HCT116 (cell line): ENCODE measurements around the gene DLG2. TPM values are rescaled to one million over a fixed set of nuclear protein-coding genes. Genes with fewer than 3 reads are reported as not detected.

Experiments
- ATAC-seq: fragments of 200-7000 bp; cut with Tn5 transposase; 2 replicates; pipeline ENCODE4 v1.9.1; 2020; ENCODE audit warnings: mild to moderate bottlenecking, moderate library complexity
- BruUV-seq: library from RNA; stranded (reverse); fragments of 400-500 nt; replicated peaks from 2 replicates; lab custom pipeline; 2021; lab: Mats Ljungman, UMichigan
- CTCF ChIA-PET: fragments of 300-600 bp; sonication (Branson Sonifier 250); formaldehyde crosslinking; loops from one replicate; lab custom pipeline; 2021; ENCODE audit warnings: antibody characterized with exemption; lab: Charles Lee
- POLR2A ChIA-PET: fragments of 300-600, 350-600 bp; sonication (Branson Sonifier 250); formaldehyde crosslinking; loops from one replicate; lab custom pipeline; 2021; ENCODE audit warnings: antibody characterized with exemption; lab: Charles Lee
- RAD21 ChIA-PET, 2 experiments: fragments of 300-600 bp; sonication (Branson Sonifier 250); formaldehyde crosslinking; loops; one replicate each; lab custom pipeline; 2023; ENCODE audit warnings: low total read pairs in 2 of 2; ENCODE audit not compliant: uncharacterized antibody in 2 of 2, unreplicated experiment in 2 of 2, low non-redundant PET in 1 of 2; lab: Charles Lee
- DNase-seq: peaks from one replicate; pipeline ENCODE4 v3.0.0-alpha.2; 2010; ENCODE audit warnings: low read depth, low spot score
- H2AFZ ChIP-seq: fragments of 200-600 bp; shearing (Covaris generic), sonication (generic); 2 replicates; pipeline ENCODE4 v1.6.1; 2017; ENCODE audit warnings: low read depth, mixed run types, mixed read lengths, antibody characterized with exemption, low read length; ENCODE audit not compliant: poor library complexity, severe bottlenecking
- H3K27ac ChIP-seq: 2 replicates; pipeline ENCODE4 v1.5.1; 2012; ENCODE audit warnings: low read depth, low read length
- H3K27me3 ChIP-seq: fragments of 200-600 bp; sonication (generic); 2 replicates; pipeline ENCODE4 v1.6.1; 2016; ENCODE audit warnings: mixed run types, low read length, mixed read lengths; ENCODE audit not compliant: insufficient read depth
- H3K36me3 ChIP-seq, 2 experiments: fragments of 200-500 bp in 1 of 2; fragments of 200-600 bp in 1 of 2; sonication (Bioruptor generic) in 1 of 2; sonication (generic) in 1 of 2; 2 replicates each; pipeline versions ENCODE4 v1.5.1 to v1.6.1; 2014 to 2016; ENCODE audit warnings: low read length in 2 of 2, inconsistent platforms in 1 of 2, mixed read lengths in 1 of 2, mixed run types in 1 of 2; ENCODE audit not compliant: insufficient read depth in 2 of 2, control insufficient read depth in 1 of 2
- H3K4me1 ChIP-seq, 2 experiments: fragments of 200-600 bp in 1 of 2; sonication (generic) in 1 of 2; 2 replicates each; pipeline versions ENCODE4 v1.5.1 to v1.6.1; 2012 to 2017; ENCODE audit warnings: low read length in 2 of 2, inconsistent platforms in 1 of 2, mild to moderate bottlenecking in 1 of 2, mixed read lengths in 1 of 2, mixed run types in 1 of 2, moderate library complexity in 1 of 2; ENCODE audit not compliant: insufficient read depth in 2 of 2, control insufficient read depth in 1 of 2
- H3K4me2 ChIP-seq: fragments of 200-600 bp; sonication (generic); 2 replicates; pipeline ENCODE4 v1.6.1; 2017; ENCODE audit warnings: mixed run types, low read length, mixed read lengths
- H3K4me3 ChIP-seq, 2 experiments: fragments of 200-600 bp in 1 of 2; sonication (generic) in 1 of 2; replicated peaks in 1 of 2; 2 replicates each; pipeline ENCODE4 v1.5.1; 2011 to 2016; ENCODE audit warnings: low read length in 2 of 2, control low read depth in 1 of 2, low read depth in 1 of 2, mild to moderate bottlenecking in 1 of 2, mixed read lengths in 1 of 2, mixed run types in 1 of 2
- H3K79me2 ChIP-seq: fragments of 200-600 bp; sonication (generic); 2 replicates; pipeline ENCODE4 v1.6.1; 2017; ENCODE audit warnings: mild to moderate bottlenecking, mixed run types, low read length, moderate library complexity, mixed read lengths; ENCODE audit not compliant: insufficient read depth
- H3K9ac ChIP-seq: fragments of 200-600 bp; sonication (generic); 2 replicates; pipeline ENCODE4 v1.6.1; 2016; ENCODE audit warnings: low read length, mixed read lengths
- H3K9me2 ChIP-seq: fragments of 200-600 bp; sonication (generic), shearing (Covaris generic); 2 replicates; pipeline ENCODE4 v1.6.1; 2017; ENCODE audit warnings: mixed run types, mild to moderate bottlenecking, moderate library complexity; ENCODE audit not compliant: insufficient read depth
- H3K9me3 ChIP-seq, 2 experiments: fragments of 200-500 bp in 1 of 2; fragments of 200-600 bp in 1 of 2; sonication (Bioruptor generic) in 1 of 2; sonication (generic) in 1 of 2; 2 replicates each; pipeline ENCODE4 v1.6.1; 2014 to 2017; ENCODE audit warnings: low read length in 2 of 2, mixed read lengths in 2 of 2, inconsistent platforms in 1 of 2, low read depth in 1 of 2, mild to moderate bottlenecking in 1 of 2, mixed run types in 1 of 2, moderate library complexity in 1 of 2; ENCODE audit not compliant: control insufficient read depth in 1 of 2, insufficient read depth in 1 of 2
- H4K20me1 ChIP-seq: fragments of 200-600 bp; sonication (generic), shearing (Covaris generic); 2 replicates; pipeline ENCODE4 v1.6.1; 2017; ENCODE audit warnings: mixed run types, mild to moderate bottlenecking, moderate library complexity; ENCODE audit not compliant: insufficient read depth
- CBX3 ChIP-seq: IDR thresholded peaks from 2 replicates; pipeline ENCODE4 v1.6.1; 2012; ENCODE audit warnings: low read depth
- CEBPB ChIP-seq: IDR thresholded peaks from 2 replicates; pipeline ENCODE4 v1.6.1; 2012; ENCODE audit warnings: low read depth
- CTCF ChIP-seq, 3 experiments: fragments of 200-600 bp in 1 of 3; sonication (generic) in 1 of 3; IDR thresholded peaks in 2 of 3; conservative IDR thresholded peaks in 1 of 3; 2 replicates each; pipeline ENCODE4 v1.5.1; 2012 to 2017; ENCODE audit warnings: low read depth in 2 of 3, low read length in 2 of 3, antibody characterized with exemption in 1 of 3, borderline replicate concordance in 1 of 3, control low read depth in 1 of 3, mild to moderate bottlenecking in 1 of 3, mixed read lengths in 1 of 3, mixed run types in 1 of 3, moderate library complexity in 1 of 3; ENCODE audit not compliant: insufficient read depth in 1 of 3
- EGR1 ChIP-seq: IDR thresholded peaks from 2 replicates; pipeline ENCODE4 v1.6.1; 2012; ENCODE audit warnings: low read depth
- EZH2 ChIP-seq: fragments of 200-600 bp; sonication (generic); IDR thresholded peaks from 2 replicates; pipeline ENCODE4 v1.6.1; 2017; ENCODE audit warnings: antibody characterized with exemption, mixed run types
- EZH2phosphoT487 ChIP-seq: fragments of 200-600 bp; IDR thresholded peaks from 2 replicates; pipeline ENCODE4 v1.6.1; 2018; ENCODE audit warnings: antibody characterized with exemption, borderline replicate concordance
- FOSL1 ChIP-seq: IDR thresholded peaks from 2 replicates; pipeline ENCODE4 v1.6.1; 2012; ENCODE audit warnings: low read depth
- JUND ChIP-seq: IDR thresholded peaks from 2 replicates; pipeline ENCODE4 v1.6.1; 2012
- POLR2A ChIP-seq: IDR thresholded peaks from 2 replicates; pipeline ENCODE4 v1.7.0; 2011; ENCODE audit warnings: borderline replicate concordance; ENCODE audit not compliant: insufficient read depth, insufficient read length; ENCODE audit errors: extremely low read depth
- POLR2AphosphoS5 ChIP-seq: IDR thresholded peaks from 2 replicates; pipeline ENCODE4 v1.6.1; 2011; ENCODE audit warnings: mild to moderate bottlenecking, low read depth, low read length, moderate library complexity
- RAD21 ChIP-seq: IDR thresholded peaks from 2 replicates; pipeline ENCODE4 v1.6.1; 2012; ENCODE audit warnings: low read depth, mild to moderate bottlenecking
- SIN3A ChIP-seq: IDR thresholded peaks from 2 replicates; pipeline ENCODE4 v1.6.1; 2012; ENCODE audit warnings: low read depth
- SP1 ChIP-seq: IDR thresholded peaks from 2 replicates; pipeline ENCODE4 v1.6.1; 2012; ENCODE audit warnings: low read depth
- SRF ChIP-seq: IDR thresholded peaks from 2 replicates; pipeline ENCODE4 v1.6.1; 2012; ENCODE audit warnings: low read depth
- TCF7L2 ChIP-seq: IDR thresholded peaks from 2 replicates; pipeline ENCODE4 v1.7.0; 2011; ENCODE audit warnings: borderline replicate concordance, inconsistent platforms; ENCODE audit not compliant: insufficient read depth, insufficient read length; ENCODE audit errors: extremely low read depth
- ZFX ChIP-seq: fragments of 450-650 bp; IDR thresholded peaks from 2 replicates; pipeline ENCODE4 v1.6.1; 2017
- ZNF274 ChIP-seq: fragments of 200-500 bp; sonication (Bioruptor generic); IDR thresholded peaks from 2 replicates; pipeline ENCODE4 v1.6.1; 2014; ENCODE audit warnings: mild to moderate bottlenecking, low read depth, low read length, inconsistent platforms
- intact Hi-C: fragments of 100-400 bp; cut with micrococcal nuclease; formaldehyde crosslinking; loops from 2 replicates; pipeline ENCODE4 v1.10.0; 2022
- total RNA-seq: library from RNA; stranded (reverse); gene quantifications from one replicate; pipeline ENCODE4 v1.2.1, GENCODE V29; 2021; ENCODE audit not compliant: unreplicated experiment
- TF ChIP-seq, protein P1 (sequence below): IDR thresholded peaks from 2 replicates; pipeline ENCODE4 v1.6.1; 2012; ENCODE audit warnings: low read depth

DLG2 gene
- total RNA-seq, 1 experiment from 2014 or later: 2.4 TPM

DNA sequence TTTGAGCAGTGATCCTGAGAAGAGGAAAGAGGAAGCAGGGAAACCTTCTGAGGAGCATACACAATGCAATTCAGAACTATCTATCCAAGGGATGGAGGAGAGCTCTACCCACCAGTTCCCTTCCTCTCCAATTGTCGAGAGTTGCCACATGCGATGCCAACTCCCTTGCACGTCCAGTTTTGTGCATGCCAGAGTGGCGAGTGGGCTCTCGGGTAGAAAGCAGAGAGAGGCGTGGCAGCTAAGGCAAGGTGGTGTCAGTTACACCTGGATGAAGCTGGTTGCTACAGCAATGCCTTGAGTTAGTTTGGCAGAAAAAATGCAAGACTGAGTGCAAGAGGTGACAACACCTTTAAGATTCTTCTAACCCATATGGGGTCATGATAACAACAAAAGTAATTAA lies 1920.6 kb downstream of the DLG2 start:
- Histone ChIP-seq H3K9ac (no peak overlapping the region), H3K9me2 (no peaks in the 10 kb centered on the region), H4K20me1 (no peaks in the 10 kb centered on the region), H3K4me1 (no peaks in the 10 kb centered on the region), H2AFZ (no peak overlapping the region), H3K27ac (no peak overlapping the region), H3K4me3 (no peak overlapping the region), H3K9me3 (no peaks in the 10 kb centered on the region), H3K4me2 (no peak overlapping the region), H3K79me2 (no peaks in the 10 kb centered on the region), H3K27me3 (peaks cover 15% of the 10 kb centered on the region; the same call in 1 of the 2 replicates), H3K36me3 (no peaks in the 10 kb centered on the region)
- intact Hi-C loops: no loop called here
- ChIA-PET POLR2A (no interaction called here), RAD21 (no interaction called here), CTCF (no interaction called here)
- no peak for ATAC-seq
- DNase-seq: no peak
- TF ChIP-seq SIN3A (no peak), EGR1 (no peak), SRF (no peak), FOSL1 (no peak), TCF7L2 (no peak), ZFX (no peak), SP1 (no peak), RAD21 (no peak), POLR2A (no peak), EZH2phosphoT487 (no peak)
- no TSS peak for BruUV-seq

GRCh38 chr11:83702796-83703195 lies 1924.3 kb downstream of the DLG2 start:
- no peak overlapping the region for H3K27ac ChIP-seq
- no peak for ATAC-seq
- DNase-seq: no peak
- ChIA-PET CTCF (no interaction called here), POLR2A (no interaction called here), RAD21 (no interaction called here)
- no peak overlapping the region for H2AFZ ChIP-seq
- H3K4me1 ChIP-seq: no peaks in the 10 kb centered on the region
- H3K9ac ChIP-seq: no peak overlapping the region
- peaks cover 12% of the 10 kb centered on the region; the same call in 1 of the 2 replicates for H3K27me3 ChIP-seq
- H4K20me1 ChIP-seq: no peaks in the 10 kb centered on the region
- BruUV-seq: no TSS peak
- no peaks in the 10 kb centered on the region for H3K9me2 ChIP-seq
- no peaks in the 10 kb centered on the region for H3K9me3 ChIP-seq
- H3K4me3 ChIP-seq: no peak overlapping the region
- no peaks in the 10 kb centered on the region for H3K79me2 ChIP-seq
- no peak overlapping the region for H3K4me2 ChIP-seq
- no peaks in the 10 kb centered on the region for H3K36me3 ChIP-seq
- intact Hi-C loops: no loop called here
- TF ChIP-seq EZH2 (no peak), CEBPB (no peak), CTCF (IDR thresholded peaks at IDR 0.05 in 2 of 3, conservative IDR thresholded peaks at IDR 0.05 in 1 of 3; ENCODE audit: borderline replicate concordance in 1 of 3, insufficient read depth in 1 of 3, low read depth in 2 of 3, low read length in 2 of 3) (no peak), ZNF274 (no peak), SRF (no peak), CBX3 (no peak), RAD21 (no peak), SIN3A (no peak), JUND (no peak), POLR2AphosphoS5 (no peak), TCF7L2 (no peak), FOSL1 (no peak), ZFX (no peak), SP1 (no peak)
- TF ChIP-seq, protein P1, sequence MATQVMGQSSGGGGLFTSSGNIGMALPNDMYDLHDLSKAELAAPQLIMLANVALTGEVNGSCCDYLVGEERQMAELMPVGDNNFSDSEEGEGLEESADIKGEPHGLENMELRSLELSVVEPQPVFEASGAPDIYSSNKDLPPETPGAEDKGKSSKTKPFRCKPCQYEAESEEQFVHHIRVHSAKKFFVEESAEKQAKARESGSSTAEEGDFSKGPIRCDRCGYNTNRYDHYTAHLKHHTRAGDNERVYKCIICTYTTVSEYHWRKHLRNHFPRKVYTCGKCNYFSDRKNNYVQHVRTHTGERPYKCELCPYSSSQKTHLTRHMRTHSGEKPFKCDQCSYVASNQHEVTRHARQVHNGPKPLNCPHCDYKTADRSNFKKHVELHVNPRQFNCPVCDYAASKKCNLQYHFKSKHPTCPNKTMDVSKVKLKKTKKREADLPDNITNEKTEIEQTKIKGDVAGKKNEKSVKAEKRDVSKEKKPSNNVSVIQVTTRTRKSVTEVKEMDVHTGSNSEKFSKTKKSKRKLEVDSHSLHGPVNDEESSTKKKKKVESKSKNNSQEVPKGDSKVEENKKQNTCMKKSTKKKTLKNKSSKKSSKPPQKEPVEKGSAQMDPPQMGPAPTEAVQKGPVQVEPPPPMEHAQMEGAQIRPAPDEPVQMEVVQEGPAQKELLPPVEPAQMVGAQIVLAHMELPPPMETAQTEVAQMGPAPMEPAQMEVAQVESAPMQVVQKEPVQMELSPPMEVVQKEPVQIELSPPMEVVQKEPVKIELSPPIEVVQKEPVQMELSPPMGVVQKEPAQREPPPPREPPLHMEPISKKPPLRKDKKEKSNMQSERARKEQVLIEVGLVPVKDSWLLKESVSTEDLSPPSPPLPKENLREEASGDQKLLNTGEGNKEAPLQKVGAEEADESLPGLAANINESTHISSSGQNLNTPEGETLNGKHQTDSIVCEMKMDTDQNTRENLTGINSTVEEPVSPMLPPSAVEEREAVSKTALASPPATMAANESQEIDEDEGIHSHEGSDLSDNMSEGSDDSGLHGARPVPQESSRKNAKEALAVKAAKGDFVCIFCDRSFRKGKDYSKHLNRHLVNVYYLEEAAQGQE: no peak
